OCI-LY7 (cell line): ENCODE measurements around the gene STMN3. TPM values are rescaled to one million over a fixed set of nuclear protein-coding genes. Genes with fewer than 3 reads are reported as not detected.

Source experiments
- BruUV-seq: library from RNA; stranded (reverse); fragments of 400-500 nt; replicated peaks from 2 replicates; lab custom pipeline; 2021; lab: Mats Ljungman, UMichigan
- CTCF ChIA-PET: fragments of 300-600 bp; sonication (Branson Sonifier 250); formaldehyde crosslinking; loops from one replicate; lab custom pipeline; 2022; ENCODE audit warnings: antibody characterized with exemption; ENCODE audit not compliant: unreplicated experiment; lab: Charles Lee
- POLR2A ChIA-PET: fragments of 300-600 bp; sonication (Branson Sonifier 250); formaldehyde crosslinking; loops from one replicate; lab custom pipeline; 2022; ENCODE audit warnings: antibody characterized with exemption; lab: Charles Lee
- DNase-seq: peaks from one replicate; pipeline ENCODE4 v3.0.0-alpha.2; 2015; ENCODE audit warnings: low spot score
- H2AFZ ChIP-seq: fragments of 200-600 bp; sonication (generic), shearing (Covaris generic); 2 replicates; pipeline ENCODE4 v1.6.1; 2014; ENCODE audit warnings: mild to moderate bottlenecking, antibody characterized with exemption, low read length, moderate library complexity
- H3K27ac ChIP-seq: fragments of 200-600 bp; sonication (generic); 2 replicates; pipeline ENCODE4 v1.5.1; 2014; ENCODE audit warnings: mixed run types, low read depth, mild to moderate bottlenecking, moderate library complexity, low read length, inconsistent platforms; ENCODE audit not compliant: poor library complexity, severe bottlenecking
- H3K36me3 ChIP-seq: fragments of 200-600 bp; sonication (generic); 2 replicates; pipeline ENCODE4 v1.6.1; 2014; ENCODE audit warnings: mild to moderate bottlenecking, antibody characterized with exemption, low read length, moderate library complexity, mixed read lengths; ENCODE audit not compliant: insufficient read depth
- H3K4me1 ChIP-seq: fragments of 200-600 bp; sonication (generic); 2 replicates; pipeline ENCODE4 v1.5.1; 2014; ENCODE audit warnings: mild to moderate bottlenecking, low read length; ENCODE audit not compliant: insufficient read depth, poor library complexity, severe bottlenecking
- H3K4me2 ChIP-seq: fragments of 200-600 bp; sonication (generic); 2 replicates; pipeline ENCODE4 v1.6.1; 2014; ENCODE audit warnings: mild to moderate bottlenecking, low read length
- H3K4me3 ChIP-seq: fragments of 200-600 bp; sonication (generic); 2 replicates; pipeline ENCODE4 v1.5.1; 2014; ENCODE audit warnings: mild to moderate bottlenecking, low read depth, low read length; ENCODE audit not compliant: poor library complexity, severe bottlenecking
- H3K79me2 ChIP-seq: fragments of 200-600 bp; sonication (generic); 2 replicates; pipeline ENCODE4 v1.6.1; 2016; ENCODE audit warnings: low read depth, mild to moderate bottlenecking, low read length, moderate library complexity, mixed read lengths; ENCODE audit not compliant: insufficient read depth
- H3K9me2 ChIP-seq: fragments of 200-600 bp; sonication (generic); 2 replicates; pipeline ENCODE4 v1.6.1; 2016; ENCODE audit warnings: mild to moderate bottlenecking, low read length, mixed read lengths; ENCODE audit not compliant: insufficient read depth
- H3K9me3 ChIP-seq: fragments of 200-600 bp; sonication (generic); 2 replicates; pipeline ENCODE4 v1.6.1; 2014; ENCODE audit warnings: mild to moderate bottlenecking, mixed run types, low read length, mixed read lengths
- H4K20me1 ChIP-seq: fragments of 200-600 bp; sonication (generic); 2 replicates; pipeline ENCODE4 v1.6.1; 2014; ENCODE audit warnings: mild to moderate bottlenecking, antibody characterized with exemption, low read length, moderate library complexity, mixed read lengths; ENCODE audit not compliant: insufficient read depth
- CTCF ChIP-seq: fragments of 200-600 bp; sonication (generic); conservative IDR thresholded peaks from 2 replicates; pipeline ENCODE4 v1.5.1; 2014; ENCODE audit warnings: mild to moderate bottlenecking, antibody characterized with exemption, low read length, moderate library complexity, mixed read lengths
- EZH2phosphoT487 ChIP-seq: fragments of 200-600 bp; sonication (generic); IDR thresholded peaks from 2 replicates; pipeline ENCODE4 v1.6.1; 2018; ENCODE audit warnings: low read depth, borderline replicate concordance, mild to moderate bottlenecking, mixed run types, antibody characterized with exemption, low read length, moderate library complexity, mixed read lengths
- intact Hi-C: fragments of 100-400 bp; cut with micrococcal nuclease; formaldehyde crosslinking; loops from one replicate; pipeline ENCODE4 v1.10.0; 2022; ENCODE audit not compliant: unreplicated experiment
- total RNA-seq, 2 experiments: library from RNA; depleted of rRNA in 1 of 2; stranded (reverse); fragments of >200 nt in 1 of 2; shearing (Covaris generic) in 1 of 2; gene quantifications; 2 replicates each; pipeline ENCODE4 v1.2.3, GENCODE V29; 2014 to 2022

STMN3 gene
- total RNA-seq, 2 experiments from 2014 or later, result 6.7 TPM

GRCh38 chr20:63681609-63682142 lies 28.5 kb upstream of the STMN3 start:
- no peak overlapping the region for H3K27ac ChIP-seq
- POLR2A ChIA-PET, result no interaction called here
- no TSS peak for BruUV-seq

GRCh38 chr20:63680857-63681608 lies 27.8 kb upstream of the STMN3 start:
- Histone ChIP-seq H3K9me2 (no peaks in the 10 kb centered on the region), H4K20me1 (no peaks in the 10 kb centered on the region), H2AFZ (no peak overlapping the region), H3K4me1 (no peaks in the 10 kb centered on the region), H3K4me3 (no peak overlapping the region), H3K36me3 (peaks cover 29% of the 10 kb centered on the region), H3K27ac (no peak overlapping the region), H3K4me2 (no peak overlapping the region), H3K79me2 (no peaks in the 10 kb centered on the region), H3K9me3 (no peaks in the 10 kb centered on the region)
- CTCF ChIA-PET, result no interaction called here
- no TSS peak for BruUV-seq
- intact Hi-C loops, result no loop called here
- no peak for DNase-seq
- TF ChIP-seq CTCF (no peak), EZH2phosphoT487 (no peak)
- POLR2A ChIA-PET, result no interaction called here

More at GRCh38 chr20:63681609-63682142, 28.5 kb upstream of the STMN3 start:
- CTCF ChIA-PET, result no interaction called here
- TF ChIP-seq CTCF (no peak), EZH2phosphoT487 (no peak)
- H3K4me2 ChIP-seq, result no peak overlapping the region
- no peaks in the 10 kb centered on the region for H3K4me1 ChIP-seq
- no peaks in the 10 kb centered on the region for H3K79me2 ChIP-seq
- H3K9me2 ChIP-seq, result no peaks in the 10 kb centered on the region
- H3K4me3 ChIP-seq, result no peak overlapping the region
- H4K20me1 ChIP-seq, result no peaks in the 10 kb centered on the region
- no peaks in the 10 kb centered on the region for H3K9me3 ChIP-seq
- H2AFZ ChIP-seq, result no peak overlapping the region
- peaks cover 24% of the 10 kb centered on the region; the same call in 1 of the 2 replicates for H3K36me3 ChIP-seq
- intact Hi-C loops, result no loop called here
- no peak for DNase-seq

- TF ChIP-seq CTCF (no peak), EZH2phosphoT487 (no peak)
- H3K36me3 ChIP-seq, result peaks cover 34% of the 10 kb centered on the region
- H2AFZ ChIP-seq, result no peak overlapping the region
- no peak overlapping the region for H3K4me2 ChIP-seq
- H3K79me2 ChIP-seq, result no peaks in the 10 kb centered on the region
- no peak for DNase-seq
- H3K4me3 ChIP-seq, result no peak overlapping the region
- H3K4me1 ChIP-seq, result no peaks in the 10 kb centered on the region
- H4K20me1 ChIP-seq, result no peaks in the 10 kb centered on the region
- ChIA-PET CTCF (no interaction called here), POLR2A (no interaction called here)
- no peaks in the 10 kb centered on the region for H3K9me3 ChIP-seq
- intact Hi-C loops, result no loop called here
- H3K27ac ChIP-seq, result no peak overlapping the region
- no TSS peak for BruUV-seq
- H3K9me2 ChIP-seq, result no peaks in the 10 kb centered on the region
Observed at GRCh38 chr20:63680427-63680826, 27.2 kb upstream of the STMN3 start.
